H9 (cell line): Measurements from ENCODE around the gene MRPL52. TPM values are rescaled to one million over a fixed set of nuclear protein-coding genes. Genes with fewer than 3 reads are reported as not detected.

Experiments
- DNase-seq: peaks from one replicate; pipeline ENCODE4 v3.0.0-alpha.2; 2017
- H2AFZ ChIP-seq: one replicate; pipeline ENCODE4 v1.6.1; 2013; ENCODE audit warnings: mild to moderate bottlenecking, low read length, control low read depth, moderate library complexity
- H2AK5ac ChIP-seq: 2 replicates; pipeline ENCODE4 v1.6.1; 2013; ENCODE audit warnings: low read length, control low read depth, mixed read lengths; ENCODE audit not compliant: insufficient read length
- H2BK120ac ChIP-seq: one replicate; pipeline ENCODE4 v1.6.1; 2013; ENCODE audit warnings: low read depth, mild to moderate bottlenecking, low read length, control low read depth, inconsistent platforms; ENCODE audit not compliant: poor library complexity, severe bottlenecking
- H2BK12ac ChIP-seq: 2 replicates; pipeline ENCODE4 v1.6.1; 2013; ENCODE audit warnings: low read length, control low read depth, mixed read lengths, low read depth; ENCODE audit not compliant: insufficient read length
- H2BK15ac ChIP-seq: 2 replicates; pipeline ENCODE4 v1.6.1; 2013; ENCODE audit warnings: low read depth, low read length, control low read depth
- H2BK20ac ChIP-seq: one replicate; pipeline ENCODE4 v1.6.1; 2013; ENCODE audit warnings: low read depth, mild to moderate bottlenecking, low read length, control low read depth, inconsistent platforms; ENCODE audit not compliant: poor library complexity, severe bottlenecking
- H2BK5ac ChIP-seq: 2 replicates; pipeline ENCODE4 v1.6.1; 2013; ENCODE audit warnings: low read length, control low read depth, mixed read lengths; ENCODE audit not compliant: insufficient read length
- H3K14ac ChIP-seq: 2 replicates; pipeline ENCODE4 v1.6.1; 2013; ENCODE audit warnings: low read length, control low read depth; ENCODE audit not compliant: insufficient read depth
- H3K18ac ChIP-seq: 2 replicates; pipeline ENCODE4 v1.6.1; 2013; ENCODE audit warnings: low read depth, mild to moderate bottlenecking, mixed read lengths, low read length, control low read depth; ENCODE audit not compliant: insufficient read length
- H3K23ac ChIP-seq: 2 replicates; pipeline ENCODE4 v1.6.1; 2013; ENCODE audit warnings: low read length, control low read depth, mixed read lengths, low read depth; ENCODE audit not compliant: insufficient read length
- H3K23me2 ChIP-seq: 2 replicates; pipeline ENCODE4 v1.6.1; 2013; ENCODE audit warnings: low read depth, mild to moderate bottlenecking, mixed read lengths, low read length, control low read depth; ENCODE audit not compliant: insufficient read length, poor library complexity, severe bottlenecking
- H3K27ac ChIP-seq: 2 replicates; pipeline ENCODE4 v1.5.1; 2013; ENCODE audit warnings: low read length, control low read depth, mixed read lengths, low read depth; ENCODE audit not compliant: insufficient read length
- H3K27me3 ChIP-seq: 2 replicates; pipeline ENCODE4 v1.6.1; 2013; ENCODE audit warnings: low read length, control low read depth, inconsistent platforms; ENCODE audit not compliant: insufficient read depth
- H3K4ac ChIP-seq: 2 replicates; pipeline ENCODE4 v1.6.1; 2013; ENCODE audit warnings: low read depth, mild to moderate bottlenecking, control low read depth, inconsistent platforms, low read length, moderate library complexity
- H3K4me1 ChIP-seq: 2 replicates; pipeline ENCODE4 v1.6.1; 2013; ENCODE audit warnings: low read length, control low read depth, inconsistent platforms; ENCODE audit not compliant: insufficient read depth
- H3K4me2 ChIP-seq: 2 replicates; pipeline ENCODE4 v1.6.1; 2013; ENCODE audit warnings: low read length, control low read depth, mixed read lengths; ENCODE audit not compliant: insufficient read length, insufficient read depth
- H3K56ac ChIP-seq: 2 replicates; pipeline ENCODE4 v1.6.1; 2013; ENCODE audit warnings: low read depth, mild to moderate bottlenecking, mixed read lengths, low read length, control low read depth; ENCODE audit not compliant: insufficient read length
- H3K79me1 ChIP-seq: 2 replicates; pipeline ENCODE4 v1.6.1; 2013; ENCODE audit warnings: low read depth, mild to moderate bottlenecking, moderate library complexity, low read length, control low read depth, inconsistent platforms; ENCODE audit not compliant: insufficient read depth, poor library complexity, severe bottlenecking
- H3K79me2 ChIP-seq: 2 replicates; pipeline ENCODE4 v1.6.1; 2013; ENCODE audit warnings: low read length, control low read depth, inconsistent platforms; ENCODE audit not compliant: insufficient read depth
- H3K9ac ChIP-seq: 2 replicates; pipeline ENCODE4 v1.6.1; 2013; ENCODE audit warnings: low read length, control low read depth, mixed read lengths; ENCODE audit not compliant: insufficient read length; ENCODE audit errors: extremely low read depth
- H3K9me3 ChIP-seq: one replicate; pipeline ENCODE4 v1.6.1; 2013; ENCODE audit warnings: low read depth, low read length, inconsistent platforms; ENCODE audit not compliant: control insufficient read depth
- H3T11ph ChIP-seq: one replicate; pipeline ENCODE4 v1.6.1; 2013; ENCODE audit warnings: mild to moderate bottlenecking, low read length, control low read depth, inconsistent platforms
- H4K20me1 ChIP-seq: one replicate; pipeline ENCODE4 v1.6.1; 2013; ENCODE audit not compliant: control insufficient read depth, insufficient read length, insufficient read depth
- H4K5ac ChIP-seq: 2 replicates; pipeline ENCODE4 v1.6.1; 2013; ENCODE audit warnings: low read depth, mild to moderate bottlenecking, mixed read lengths, low read length, control low read depth; ENCODE audit not compliant: insufficient read length
- H4K8ac ChIP-seq: replicated peaks from 2 replicates; pipeline ENCODE4 v1.6.1; 2013; ENCODE audit warnings: low read length, control low read depth, mixed read lengths, low read depth; ENCODE audit not compliant: insufficient read length
- H4K91ac ChIP-seq: 2 replicates; pipeline ENCODE4 v1.6.1; 2013; ENCODE audit warnings: low read depth, mild to moderate bottlenecking, moderate library complexity, mixed read lengths, low read length, control low read depth; ENCODE audit not compliant: insufficient read length
- H3K27ac Mint-ChIP-seq, 3 experiments: 2 replicates in 2 of 3; 3 replicates in 1 of 3; pipeline ENCODE4 v1.8.0; 2020 to 2021; ENCODE audit warnings: mixed read lengths in 3 of 3, mild to moderate bottlenecking in 1 of 3, moderate library complexity in 1 of 3
- H3K27me3 Mint-ChIP-seq: 2 replicates; pipeline ENCODE4 v1.8.0; 2021; ENCODE audit warnings: low read depth, mild to moderate bottlenecking, moderate library complexity, mixed read lengths
- H3K36me3 Mint-ChIP-seq, 3 experiments: 2 replicates in 2 of 3; 3 replicates in 1 of 3; pipeline ENCODE4 v1.8.0; 2020 to 2021; ENCODE audit warnings: low read depth in 3 of 3, mixed read lengths in 3 of 3; ENCODE audit not compliant: insufficient read depth in 1 of 3
- H3K4me1 Mint-ChIP-seq, 2 experiments: 2 replicates each; pipeline ENCODE4 v1.8.0; 2020; ENCODE audit warnings: mixed read lengths in 2 of 2
- H3K4me3 Mint-ChIP-seq, 2 experiments: 2 replicates in 1 of 2; 3 replicates in 1 of 2; pipeline ENCODE4 v1.8.0; 2020 to 2021; ENCODE audit warnings: mild to moderate bottlenecking in 2 of 2, mixed read lengths in 2 of 2, moderate library complexity in 1 of 2
- H3K9me3 Mint-ChIP-seq, 2 experiments: 2 replicates in 1 of 2; 3 replicates in 1 of 2; pipeline ENCODE4 v1.8.0; 2020; ENCODE audit warnings: mild to moderate bottlenecking in 2 of 2, mixed read lengths in 2 of 2, moderate library complexity in 1 of 2
- WGBS: extraction: QIAGEN DNeasy Blood & Tissue Kit; methylation state at CpG from one replicate; pipeline ENCODE4 v1.1.7; 2013; ENCODE audit warnings: missing lambda C conversion rate, low lambda C conversion rate, mixed read lengths; ENCODE audit not compliant: insufficient read length; ENCODE audit errors: extremely low coverage; 5-methylcytosine and 5-hydroxymethylcytosine counted together
- total RNA-seq: library from RNA; stranded (reverse); gene quantifications from 2 replicates; pipeline ENCODE4 v1.2.1, GENCODE V29; 2021
- TF ChIP-seq, protein P1 (sequence below): fragments of 200-600 bp; sonication (generic); conservative IDR thresholded peaks from 3 replicates; pipeline ENCODE4 v1.8.0; 2021; ENCODE audit warnings: antibody characterized with exemption, mild to moderate bottlenecking

The MRPL52 gene
- total RNA-seq, 1 experiment from 2014 or later, result 190 TPM

DNA sequence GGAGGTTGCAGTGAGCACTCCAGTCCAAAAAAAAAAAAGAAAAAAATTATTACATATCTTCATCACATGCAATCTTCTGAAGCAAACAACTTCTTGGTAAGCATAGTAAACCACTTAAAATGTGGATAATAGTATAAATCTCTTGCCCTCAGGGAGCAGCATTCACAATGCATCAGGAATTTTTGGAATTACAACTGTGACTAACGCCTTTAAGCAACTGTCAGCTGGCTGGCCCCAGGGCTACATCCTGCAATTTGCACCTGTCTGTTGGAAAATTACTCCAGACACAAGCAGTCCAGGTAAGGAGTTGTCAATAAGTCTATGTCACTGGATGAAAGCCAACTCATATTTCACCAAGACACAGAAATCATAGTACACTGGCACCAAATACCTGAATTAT lies 9.0 kb upstream of the MRPL52 start:
- Histone ChIP-seq H4K20me1 (no peaks in the 10 kb centered on the region), H2BK20ac (no peak overlapping the region), H3K79me2 (no peaks in the 10 kb centered on the region), H2AK5ac (no peak overlapping the region), H3K9ac (no peak overlapping the region), H3K79me1 (no peaks in the 10 kb centered on the region), H4K5ac (no peak overlapping the region), H3K23ac (no peak overlapping the region), H3K14ac (no peak overlapping the region), H2AFZ (no peak overlapping the region), H3K4me1 (peaks cover 13% of the 10 kb centered on the region), H3K4me2 (no peak overlapping the region), H3T11ph (no peak overlapping the region), H4K8ac (no peak overlapping the region), H3K18ac (no peak overlapping the region), H3K4ac (no peak overlapping the region), H2BK12ac (no peak overlapping the region), H3K27ac (no peak overlapping the region), H3K23me2 (peaks cover 9% of the 10 kb centered on the region), H2BK120ac (no peak overlapping the region), H3K27me3 (no peaks in the 10 kb centered on the region), H3K56ac (no peak overlapping the region), H2BK5ac (no peak overlapping the region), H2BK15ac (no peak overlapping the region), H4K91ac (no peak overlapping the region), H3K9me3 (no peaks in the 10 kb centered on the region)
- no CpG with 5 or more reads among the region's 1 CpG for WGBS
- TF ChIP-seq, protein P1, sequence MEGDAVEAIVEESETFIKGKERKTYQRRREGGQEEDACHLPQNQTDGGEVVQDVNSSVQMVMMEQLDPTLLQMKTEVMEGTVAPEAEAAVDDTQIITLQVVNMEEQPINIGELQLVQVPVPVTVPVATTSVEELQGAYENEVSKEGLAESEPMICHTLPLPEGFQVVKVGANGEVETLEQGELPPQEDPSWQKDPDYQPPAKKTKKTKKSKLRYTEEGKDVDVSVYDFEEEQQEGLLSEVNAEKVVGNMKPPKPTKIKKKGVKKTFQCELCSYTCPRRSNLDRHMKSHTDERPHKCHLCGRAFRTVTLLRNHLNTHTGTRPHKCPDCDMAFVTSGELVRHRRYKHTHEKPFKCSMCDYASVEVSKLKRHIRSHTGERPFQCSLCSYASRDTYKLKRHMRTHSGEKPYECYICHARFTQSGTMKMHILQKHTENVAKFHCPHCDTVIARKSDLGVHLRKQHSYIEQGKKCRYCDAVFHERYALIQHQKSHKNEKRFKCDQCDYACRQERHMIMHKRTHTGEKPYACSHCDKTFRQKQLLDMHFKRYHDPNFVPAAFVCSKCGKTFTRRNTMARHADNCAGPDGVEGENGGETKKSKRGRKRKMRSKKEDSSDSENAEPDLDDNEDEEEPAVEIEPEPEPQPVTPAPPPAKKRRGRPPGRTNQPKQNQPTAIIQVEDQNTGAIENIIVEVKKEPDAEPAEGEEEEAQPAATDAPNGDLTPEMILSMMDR, result no peak
- Mint-ChIP-seq H3K27ac (no peak overlapping the region), H3K27me3 (peaks cover 4% of the 10 kb centered on the region), H3K9me3 (no peaks in the 10 kb centered on the region; a peak in 1 of 5 replicates), H3K36me3 (no peaks in the 10 kb centered on the region; a peak in 1 of 7 replicates), H3K4me3 (peak overlapping the region in 1 of 2 experiments; percentile 86; a peak in 1 of 5 replicates), H3K4me1 (peaks cover 48 to 56% of the 10 kb centered on the region in 2 experiments)
- DNase-seq, result no peak
